Activated T-cell treated with anti-CD3 and anti-CD28 coated beads, Interleukin-2, amount 50 U/mL, for 72 hours (primary cell): ENCODE results near the gene NDE1. TPM values are rescaled to one million over a fixed set of nuclear protein-coding genes. Genes with fewer than 3 reads are reported as not detected.
"Not testable (repeated sequence)": the region's sequence is repeated elsewhere in the genome, so short reads cannot be mapped to it uniquely, and the experiment has no call there.

Experiments used
- ATAC-seq, 2 donors: fragments of 150-1000 bp; cut with Tn5 transposase; replicated peaks in 1 of 2; 2 replicates each; pipeline ENCODE4 v1.10.0; 2021; ENCODE audit warnings: moderate library complexity in 2 of 2, mild to moderate bottlenecking in 1 of 2
- DNase-seq, 2 donors: peaks; one replicate each; pipeline ENCODE4 v3.0.0; 2021 to 2022; ENCODE audit warnings: mixed read lengths in 1 of 2
- H3K27ac Mint-ChIP-seq: one replicate; pipeline ENCODE4 v1.8.0; 2022; ENCODE audit warnings: mild to moderate bottlenecking, moderate library complexity, mixed read lengths
- H3K27me3 Mint-ChIP-seq: one replicate; pipeline ENCODE4 v1.8.0; 2022; ENCODE audit warnings: low read depth, mixed read lengths
- H3K36me3 Mint-ChIP-seq, 2 donors: one replicate each; pipeline ENCODE4 v1.8.0; 2022; ENCODE audit warnings: mixed read lengths in 2 of 2, mild to moderate bottlenecking in 1 of 2; ENCODE audit not compliant: insufficient read depth in 2 of 2
- H3K4me1 Mint-ChIP-seq: one replicate; pipeline ENCODE4 v1.8.0; 2022; ENCODE audit warnings: low read depth, mixed read lengths
- H3K4me3 Mint-ChIP-seq, 2 donors: one replicate each; pipeline ENCODE4 v1.8.0; 2022; ENCODE audit warnings: mild to moderate bottlenecking in 2 of 2, mixed read lengths in 2 of 2, moderate library complexity in 2 of 2
- H3K9me3 Mint-ChIP-seq, 2 donors: one replicate each; pipeline ENCODE4 v1.8.0; 2022; ENCODE audit warnings: mixed read lengths in 2 of 2
- total RNA-seq, 2 donors: library from RNA; stranded (reverse); gene quantifications; one replicate each; pipeline ENCODE4 v1.2.3, GENCODE V29; 2022

Gene NDE1
- total RNA-seq, 2 donors from 2014 or later, result 106 to 122 TPM

GRCh38 chr16:15672127-15672513 is 22.1 kb downstream of the NDE1 start:
- H3K27me3 Mint-ChIP-seq, DNase-seq, H3K9me3 Mint-ChIP-seq: not testable (repeated sequence)
- Mint-ChIP-seq H3K4me3 (peak overlapping the region; percentile 18 to 57), H3K27ac (peak overlapping the region; percentile 90), H3K36me3 (peaks cover 4 to 37% of the 10 kb centered on the region in 2 donors), H3K4me1 (peaks cover 33% of the 10 kb centered on the region)
- peak in 1 of 2 donors; percentile 7 for ATAC-seq

DNA sequence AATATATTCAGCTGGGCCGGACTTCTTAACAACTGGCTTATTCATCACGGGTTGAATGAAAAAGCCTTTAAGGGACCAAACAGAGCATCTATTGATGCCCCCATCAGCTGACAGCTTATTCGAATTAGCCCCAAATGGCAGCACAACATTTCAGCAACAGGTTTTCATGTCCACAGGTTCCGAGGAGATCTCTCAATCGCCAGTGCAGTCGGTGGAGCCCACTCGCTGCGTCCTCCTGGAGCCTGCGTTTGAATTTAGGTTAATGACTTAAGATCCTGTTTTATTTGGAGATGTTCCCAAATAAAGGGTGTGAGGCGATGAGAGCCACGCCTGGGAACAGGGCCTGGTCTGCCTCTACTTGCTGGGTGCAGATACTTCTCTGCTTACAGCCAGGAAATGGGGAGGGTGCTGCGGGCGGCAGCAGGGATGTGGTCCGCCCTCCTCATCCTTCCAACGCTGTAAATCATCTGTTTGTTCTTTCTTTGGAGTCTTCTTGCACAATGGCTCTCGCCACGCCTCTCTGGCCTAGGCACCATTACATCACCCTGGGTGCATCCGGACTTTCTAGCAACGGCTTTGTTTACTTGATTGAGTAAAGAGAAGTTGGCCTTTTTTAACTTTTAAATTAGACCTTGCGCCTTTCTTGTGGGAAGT is 22.6 kb downstream of the NDE1 start:
- Mint-ChIP-seq H3K27me3 (no peaks in the 10 kb centered on the region), H3K4me3 (peak overlapping the region; percentile 57 to 66), H3K4me1 (peaks cover 33% of the 10 kb centered on the region), H3K27ac (peak overlapping the region; percentile 92), H3K9me3 (no peaks in the 10 kb centered on the region), H3K36me3 (peaks cover 4 to 34% of the 10 kb centered on the region in 2 donors)
- ATAC-seq (peak; percentile 94 to 96), DNase-seq (peak; percentile 61 to 66)

DNA sequence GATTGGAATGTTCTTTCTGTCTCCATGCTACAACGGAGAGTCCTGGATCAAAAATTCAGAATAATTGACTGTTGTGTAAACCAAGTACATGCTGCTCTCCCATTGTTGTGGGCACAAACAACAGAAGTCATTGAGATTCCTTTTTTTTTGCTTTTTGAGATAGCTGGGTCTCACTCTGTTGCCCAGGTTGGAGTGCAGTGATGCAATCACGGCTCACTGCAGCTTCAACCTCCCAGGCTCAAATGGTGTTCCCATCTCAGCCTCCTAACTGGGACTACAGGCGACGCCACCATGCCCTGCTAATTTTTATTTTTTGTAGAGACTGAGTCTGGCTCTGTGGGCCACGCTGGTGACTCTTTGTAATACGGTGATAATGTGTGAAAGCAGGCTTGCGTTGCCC is 24.5 kb downstream of the NDE1 start:
- Mint-ChIP-seq H3K9me3 (no peaks in the 10 kb centered on the region), H3K27ac (peak overlapping the region; percentile 17), H3K36me3 (peaks cover 6 to 40% of the 10 kb centered on the region in 2 donors), H3K4me1 (peaks cover 33% of the 10 kb centered on the region), H3K27me3 (no peaks in the 10 kb centered on the region), H3K4me3 (no peak overlapping the region)
- no peak for DNase-seq
- no peak for ATAC-seq

DNA sequence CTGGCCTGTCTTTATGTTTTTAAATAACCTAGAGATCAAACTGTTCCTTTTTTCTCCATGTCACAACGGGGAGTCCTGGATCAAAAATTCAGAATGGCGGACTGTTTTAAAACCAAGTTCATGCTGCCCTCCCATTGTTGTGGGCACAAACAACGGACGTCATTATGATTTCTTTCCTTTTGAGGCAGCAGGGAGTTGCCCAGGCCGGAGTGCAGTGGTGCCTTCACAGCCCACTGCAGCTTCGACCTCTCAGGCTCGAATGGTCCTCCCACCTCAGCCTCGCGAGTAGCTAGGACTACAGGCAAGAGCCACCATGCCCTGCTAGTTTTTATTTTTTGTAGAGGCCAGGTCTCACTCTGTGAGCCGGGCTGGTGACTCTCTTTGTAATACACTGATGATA is 26.5 kb downstream of the NDE1 start:
- H3K27ac Mint-ChIP-seq, result no peak overlapping the region
- no peak for ATAC-seq
- H3K4me1 Mint-ChIP-seq, result peaks cover 41% of the 10 kb centered on the region

DNA sequence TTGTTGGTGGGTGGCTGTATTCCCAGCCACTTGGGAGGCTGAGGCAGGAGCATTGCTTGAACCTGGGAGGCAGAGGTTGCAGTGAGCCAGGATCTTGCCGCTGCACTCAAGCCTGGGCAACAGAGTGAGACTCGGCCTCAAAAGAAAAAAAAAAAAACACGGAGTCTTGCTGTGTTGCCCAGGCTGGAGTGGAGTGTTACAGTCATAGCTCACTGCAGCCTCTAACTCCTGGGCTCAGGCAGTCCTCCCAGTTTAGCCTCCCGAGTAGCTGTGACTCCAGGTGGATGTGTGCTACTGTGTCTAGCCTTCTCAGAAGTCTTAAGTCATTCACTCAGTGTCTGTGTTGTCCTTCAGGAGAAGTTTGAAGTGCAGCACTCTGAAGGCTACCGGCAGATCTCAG is 27.4 kb downstream of the NDE1 start:
- Mint-ChIP-seq H3K4me3 (no peak overlapping the region), H3K27me3 (no peaks in the 10 kb centered on the region), H3K9me3 (no peaks in the 10 kb centered on the region), H3K36me3 (peaks cover 4 to 48% of the 10 kb centered on the region in 2 donors), H3K4me1 (peaks cover 39% of the 10 kb centered on the region), H3K27ac (no peak overlapping the region)
- ATAC-seq (no peak), DNase-seq (no peak)

More for the DNA sequence above, 26.5 kb downstream of the NDE1 start:
- H3K9me3 Mint-ChIP-seq, result no peaks in the 10 kb centered on the region
- H3K27me3 Mint-ChIP-seq, result no peaks in the 10 kb centered on the region
- H3K4me3 Mint-ChIP-seq, result no peak overlapping the region
- DNase-seq, result no peak
- peaks cover 4 to 42% of the 10 kb centered on the region in 2 donors for H3K36me3 Mint-ChIP-seq

GRCh38 chr16:15682105-15682570 is 32.1 kb downstream of the NDE1 start:
- Mint-ChIP-seq H3K9me3 (no peaks in the 10 kb centered on the region), H3K27me3 (no peaks in the 10 kb centered on the region), H3K36me3 (peaks cover 4 to 32% of the 10 kb centered on the region in 2 donors), H3K27ac (peak overlapping the region; percentile 65), H3K4me1 (peaks cover 15% of the 10 kb centered on the region), H3K4me3 (no peak overlapping the region)
- DNase-seq, result peak; percentile 42 to 50
- peak; percentile 72 to 75 for ATAC-seq

DNA sequence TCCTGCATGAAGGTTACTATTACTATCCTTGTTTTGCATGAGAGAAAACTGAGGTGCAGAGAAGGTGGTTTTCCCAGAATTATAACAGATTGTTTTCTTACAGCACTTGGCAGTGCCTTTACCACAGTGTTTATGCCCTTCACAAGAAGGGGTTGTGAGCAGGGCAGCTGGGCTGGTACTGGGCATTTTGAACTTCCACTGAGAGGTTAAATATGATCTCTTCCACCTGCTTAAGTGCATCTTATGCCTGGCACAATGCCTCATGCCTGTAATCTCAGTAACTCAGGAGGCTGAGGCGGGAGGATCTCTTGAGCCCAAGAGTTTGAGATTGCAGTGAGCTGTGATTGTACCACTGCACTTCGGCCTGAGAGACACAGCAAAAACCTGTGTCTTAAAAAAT is 36.2 kb downstream of the NDE1 start:
- no peak overlapping the region for H3K27ac Mint-ChIP-seq
- no peaks in the 10 kb centered on the region for H3K9me3 Mint-ChIP-seq
- ATAC-seq (no peak), DNase-seq (no peak)
- H3K4me1 Mint-ChIP-seq, result peaks cover 7% of the 10 kb centered on the region
- H3K4me3 Mint-ChIP-seq, result no peak overlapping the region
- no peaks in the 10 kb centered on the region for H3K27me3 Mint-ChIP-seq
- peaks cover 5 to 28% of the 10 kb centered on the region in 2 donors for H3K36me3 Mint-ChIP-seq

DNA sequence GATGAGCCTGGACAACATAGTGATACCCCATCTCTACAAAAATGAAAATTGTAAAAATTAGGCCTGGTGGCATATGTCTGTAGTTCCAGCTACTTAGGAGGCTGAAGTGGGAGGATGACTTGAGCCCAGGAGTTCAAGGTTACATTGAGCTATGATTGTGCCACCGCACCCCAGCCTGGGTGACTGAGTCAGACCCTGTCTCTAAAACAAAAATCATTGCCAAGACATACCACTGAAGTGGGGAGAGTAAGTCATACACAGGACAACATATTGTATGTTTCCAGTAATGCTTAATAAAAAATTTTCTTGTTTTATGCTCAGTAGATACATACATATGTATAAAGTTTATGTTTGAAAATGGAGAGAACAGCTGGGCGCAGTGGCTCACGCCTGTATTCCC is 39.2 kb downstream of the NDE1 start:
- DNase-seq (no peak), ATAC-seq (no peak)
- no peak overlapping the region for H3K4me3 Mint-ChIP-seq
- no peaks in the 10 kb centered on the region for H3K9me3 Mint-ChIP-seq
- peak overlapping the region; percentile 17 for H3K27ac Mint-ChIP-seq
- no peaks in the 10 kb centered on the region for H3K27me3 Mint-ChIP-seq
- H3K36me3 Mint-ChIP-seq, result peaks cover 10 to 29% of the 10 kb centered on the region in 2 donors
- H3K4me1 Mint-ChIP-seq, result no peaks in the 10 kb centered on the region

GRCh38 chr16:15690296-15690695 is 40.3 kb downstream of the NDE1 start:
- no peak for ATAC-seq
- no peak for DNase-seq
- Mint-ChIP-seq H3K27me3 (no peaks in the 10 kb centered on the region), H3K27ac (no peak overlapping the region), H3K36me3 (peaks cover 10 to 35% of the 10 kb centered on the region in 2 donors), H3K9me3 (no peaks in the 10 kb centered on the region), H3K4me1 (no peaks in the 10 kb centered on the region), H3K4me3 (no peak overlapping the region)

DNA sequence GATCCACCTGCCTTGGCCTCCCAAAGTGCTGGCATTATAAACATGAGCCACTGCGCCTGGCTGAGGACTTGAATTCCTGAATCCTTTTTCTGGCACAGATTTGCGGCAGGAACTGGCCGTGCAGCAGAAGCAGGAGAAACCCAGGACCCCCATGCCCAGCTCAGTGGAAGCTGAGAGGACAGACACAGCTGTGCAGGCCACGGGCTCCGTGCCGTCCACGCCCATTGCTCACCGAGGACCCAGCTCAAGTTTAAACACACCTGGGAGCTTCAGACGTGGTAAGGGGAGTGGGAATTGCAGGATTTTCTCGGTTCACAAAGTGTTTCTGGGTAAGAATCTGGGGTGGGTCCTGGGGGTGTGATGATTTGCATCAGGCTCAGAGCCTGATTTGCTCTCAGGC is 41.0 kb downstream of the NDE1 start:
- peaks cover 10 to 38% of the 10 kb centered on the region in 2 donors for H3K36me3 Mint-ChIP-seq
- ATAC-seq, result no peak
- H3K9me3 Mint-ChIP-seq, result no peaks in the 10 kb centered on the region
- H3K4me3 Mint-ChIP-seq, result no peak overlapping the region
- H3K27ac Mint-ChIP-seq, result no peak overlapping the region
- no peaks in the 10 kb centered on the region for H3K27me3 Mint-ChIP-seq
- no peaks in the 10 kb centered on the region for H3K4me1 Mint-ChIP-seq
- DNase-seq, result no peak

DNA sequence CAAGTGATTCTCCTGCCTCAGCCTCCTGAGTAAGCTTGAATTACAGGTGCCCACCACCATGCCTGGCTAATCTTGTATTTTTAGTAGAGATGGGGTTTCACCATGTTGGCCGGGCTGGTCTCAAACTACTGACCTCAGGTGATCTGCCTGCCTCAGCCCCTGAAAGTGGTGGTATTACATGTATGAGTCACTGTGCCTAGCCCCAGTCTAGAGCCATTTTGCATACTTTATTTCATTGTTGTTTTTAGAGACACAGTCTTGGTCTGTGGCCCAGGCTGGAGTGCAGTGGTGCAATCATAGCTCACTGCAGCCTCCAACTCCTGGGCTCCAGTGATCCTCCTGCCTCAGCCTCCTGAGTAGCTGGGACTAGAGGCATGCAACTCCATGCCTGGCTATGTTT is 42.5 kb downstream of the NDE1 start:
- not testable (repeated sequence) for H3K9me3 Mint-ChIP-seq, H3K4me1 Mint-ChIP-seq, DNase-seq, H3K27me3 Mint-ChIP-seq, H3K4me3 Mint-ChIP-seq, ATAC-seq
- peak overlapping the region; percentile 11 for H3K27ac Mint-ChIP-seq
- peaks cover 9 to 37% of the 10 kb centered on the region in 2 donors for H3K36me3 Mint-ChIP-seq

DNA sequence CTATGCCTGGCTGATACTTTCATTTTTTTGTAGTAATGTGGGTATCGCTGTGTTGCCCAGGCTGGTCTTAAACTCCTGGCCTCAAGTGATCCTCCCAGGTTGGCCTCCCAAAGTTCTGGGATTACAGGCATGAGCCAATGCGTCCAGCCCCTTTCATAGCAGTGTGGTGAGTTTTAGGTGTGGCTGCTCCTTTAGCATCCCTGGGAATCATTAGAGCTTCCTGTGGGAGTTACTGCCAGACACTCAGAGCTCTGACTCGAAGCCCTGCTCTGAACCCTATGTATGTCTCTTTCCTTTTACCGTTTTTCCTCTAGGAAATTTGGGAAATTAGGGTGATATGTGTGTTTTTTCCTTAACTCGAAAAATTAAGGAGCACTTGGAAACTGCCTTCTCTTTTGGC is 44.5 kb downstream of the NDE1 start:
- H3K4me3 Mint-ChIP-seq, result no peak overlapping the region
- H3K27me3 Mint-ChIP-seq, result no peaks in the 10 kb centered on the region
- no peaks in the 10 kb centered on the region for H3K4me1 Mint-ChIP-seq
- H3K9me3 Mint-ChIP-seq, result no peaks in the 10 kb centered on the region
- H3K27ac Mint-ChIP-seq, result no peak overlapping the region
- peaks cover 5 to 29% of the 10 kb centered on the region in 2 donors for H3K36me3 Mint-ChIP-seq
- no peak for DNase-seq
- ATAC-seq, result no peak

DNA sequence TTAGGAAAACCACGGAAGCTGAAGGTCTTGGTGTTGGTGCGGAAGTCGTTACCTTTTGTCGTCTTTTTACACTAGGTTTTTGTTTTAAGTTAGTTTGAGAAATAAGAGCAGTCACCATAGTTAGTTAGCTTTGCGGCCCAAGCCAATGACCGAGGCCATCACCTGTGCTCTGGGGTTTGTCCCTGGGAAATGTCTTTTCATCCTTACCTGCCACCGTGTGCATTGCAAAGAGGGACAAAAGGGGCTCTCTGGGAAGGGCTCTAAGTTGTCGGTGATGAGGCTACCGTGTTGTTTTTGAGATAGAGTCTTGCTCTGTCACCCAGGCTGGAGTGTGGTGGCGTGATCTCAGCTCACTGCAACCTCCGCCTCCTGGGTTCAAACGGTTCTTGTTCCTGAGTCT is 49.8 kb downstream of the NDE1 start:
- Mint-ChIP-seq H3K9me3 (no peaks in the 10 kb centered on the region), H3K27me3 (no peaks in the 10 kb centered on the region), H3K27ac (no peak overlapping the region), H3K4me1 (peaks cover 21% of the 10 kb centered on the region), H3K36me3 (peaks cover 4 to 12% of the 10 kb centered on the region in 2 donors), H3K4me3 (no peak overlapping the region)
- DNase-seq (no peak), ATAC-seq (no peak)

- no peak overlapping the region for H3K27ac Mint-ChIP-seq
- no peaks in the 10 kb centered on the region for H3K27me3 Mint-ChIP-seq
- H3K4me3 Mint-ChIP-seq, result no peak overlapping the region
- H3K4me1 Mint-ChIP-seq, result peaks cover 21% of the 10 kb centered on the region
- peaks cover 4 to 7% of the 10 kb centered on the region in 2 donors for H3K36me3 Mint-ChIP-seq
- DNase-seq, result no peak
- H3K9me3 Mint-ChIP-seq, result no peaks in the 10 kb centered on the region
- ATAC-seq, result no peak
Observed at GRCh38 chr16:15701367-15701766, 51.3 kb downstream of the NDE1 start.
